Measurements from ENCODE around the gene ACTR6.
"Not testable (repeated sequence)": the region's sequence is repeated elsewhere in the genome, so short reads cannot be mapped to it uniquely, and the experiment has no call there.

ACTR6 gene

DNA sequence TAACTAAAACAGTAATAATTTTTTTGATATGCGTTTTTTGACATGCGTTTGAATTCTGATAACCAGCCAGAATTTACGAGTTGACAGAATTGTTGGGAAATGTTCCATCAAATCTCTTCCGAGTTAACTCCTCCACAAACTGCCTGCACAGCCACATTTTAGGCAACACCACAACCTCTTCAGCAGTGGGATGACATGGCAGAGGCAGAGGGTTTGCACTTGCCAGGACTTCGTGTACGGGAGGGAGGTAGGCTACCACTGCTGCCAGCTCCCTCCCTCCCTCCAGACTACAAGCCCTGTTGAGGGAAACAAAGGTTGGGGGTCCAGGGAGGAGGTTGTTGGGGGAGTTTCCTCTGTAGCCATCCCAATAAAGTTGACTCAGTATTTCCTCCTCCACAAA lies 14.5 kb upstream of the ACTR6 start:
- Histone ChIP-seq H2AFZ (ENCODE audit: low read length) (no peak overlapping the region), H3K4me2 (ENCODE audit: low read length) (no peak overlapping the region)

DNA sequence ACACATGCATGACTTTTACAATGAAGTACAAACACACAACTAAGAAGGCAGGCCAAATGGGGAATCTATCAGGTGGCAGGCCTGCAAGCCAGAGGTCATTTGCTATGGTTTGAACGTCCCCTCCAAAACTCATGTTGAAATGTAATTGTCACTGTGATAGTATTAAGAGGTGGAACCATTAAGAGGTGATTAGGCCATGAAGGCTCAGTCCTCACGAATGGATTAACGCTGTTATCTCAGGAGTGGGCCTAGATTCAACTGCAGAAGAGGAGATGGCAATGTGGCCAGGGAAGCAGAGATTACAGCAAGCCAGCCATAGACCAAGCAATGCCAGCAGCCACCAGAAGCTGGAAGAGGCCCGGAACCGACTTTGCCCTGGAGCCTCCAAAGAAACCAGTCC lies 13.5 kb upstream of the ACTR6 start:
- TF ChIP-seq EZH2 (IDR thresholded peaks at IDR 0.05; ENCODE audit: borderline replicate concordance, low read length) = no peak
- TF ChIP-seq, protein P1, sequence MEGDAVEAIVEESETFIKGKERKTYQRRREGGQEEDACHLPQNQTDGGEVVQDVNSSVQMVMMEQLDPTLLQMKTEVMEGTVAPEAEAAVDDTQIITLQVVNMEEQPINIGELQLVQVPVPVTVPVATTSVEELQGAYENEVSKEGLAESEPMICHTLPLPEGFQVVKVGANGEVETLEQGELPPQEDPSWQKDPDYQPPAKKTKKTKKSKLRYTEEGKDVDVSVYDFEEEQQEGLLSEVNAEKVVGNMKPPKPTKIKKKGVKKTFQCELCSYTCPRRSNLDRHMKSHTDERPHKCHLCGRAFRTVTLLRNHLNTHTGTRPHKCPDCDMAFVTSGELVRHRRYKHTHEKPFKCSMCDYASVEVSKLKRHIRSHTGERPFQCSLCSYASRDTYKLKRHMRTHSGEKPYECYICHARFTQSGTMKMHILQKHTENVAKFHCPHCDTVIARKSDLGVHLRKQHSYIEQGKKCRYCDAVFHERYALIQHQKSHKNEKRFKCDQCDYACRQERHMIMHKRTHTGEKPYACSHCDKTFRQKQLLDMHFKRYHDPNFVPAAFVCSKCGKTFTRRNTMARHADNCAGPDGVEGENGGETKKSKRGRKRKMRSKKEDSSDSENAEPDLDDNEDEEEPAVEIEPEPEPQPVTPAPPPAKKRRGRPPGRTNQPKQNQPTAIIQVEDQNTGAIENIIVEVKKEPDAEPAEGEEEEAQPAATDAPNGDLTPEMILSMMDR (IDR thresholded peaks at IDR 0.05; ENCODE audit: low read length) = no peak
- Histone ChIP-seq H3F3A (ENCODE audit: insufficient read depth, low read length) (no peaks in the 10 kb centered on the region), H3K79me2 (ENCODE audit: insufficient read depth, low read length) (no peaks in the 10 kb centered on the region), H4K20me1 (ENCODE audit: insufficient read depth, low read length) (no peaks in the 10 kb centered on the region), H3K36me3 (ENCODE audit: insufficient read depth, low read length) (peaks cover 25% of the 10 kb centered on the region), H3K27me3 (ENCODE audit: insufficient read depth, low read length) (no peaks in the 10 kb centered on the region), H3K4me1 (ENCODE audit: insufficient read depth, low read length, severe bottlenecking) (peaks cover 13% of the 10 kb centered on the region), H3K9me3 (ENCODE audit: low read length) (no peaks in the 10 kb centered on the region), H2AFZ (ENCODE audit: low read length) (no peak overlapping the region), H3K4me3 (ENCODE audit: low read depth, low read length, poor library complexity, severe bottlenecking) (no peak overlapping the region), H3K4me2 (ENCODE audit: low read length) (no peak overlapping the region), H3K27ac (ENCODE audit: low read depth, low read length, poor library complexity, severe bottlenecking) (no peak overlapping the region), H3K9me2 (ENCODE audit: low read depth, low read length) (no peaks in the 10 kb centered on the region), H3K9ac (ENCODE audit: low read length) (no peak overlapping the region)

More for the DNA sequence above, 14.5 kb upstream of the ACTR6 start:
- Histone ChIP-seq H3K27me3 (ENCODE audit: insufficient read depth, low read length) (no peaks in the 10 kb centered on the region), H3K9me3 (ENCODE audit: low read length) (no peaks in the 10 kb centered on the region), H3K9ac (ENCODE audit: low read length) (no peak overlapping the region), H3K9me2 (ENCODE audit: low read depth, low read length) (no peaks in the 10 kb centered on the region), H4K20me1 (ENCODE audit: insufficient read depth, low read length) (no peaks in the 10 kb centered on the region), H3K27ac (ENCODE audit: low read depth, low read length, poor library complexity, severe bottlenecking) (no peak overlapping the region), H3K36me3 (ENCODE audit: insufficient read depth, low read length) (peaks cover 16% of the 10 kb centered on the region), H3K4me1 (ENCODE audit: insufficient read depth, low read length, severe bottlenecking) (peaks cover 13% of the 10 kb centered on the region), H3K79me2 (ENCODE audit: insufficient read depth, low read length) (no peaks in the 10 kb centered on the region), H3K4me3 (ENCODE audit: low read depth, low read length, poor library complexity, severe bottlenecking) (no peak overlapping the region), H3F3A (ENCODE audit: insufficient read depth, low read length) (no peaks in the 10 kb centered on the region)
- no peak for TF ChIP-seq EZH2 (IDR thresholded peaks at IDR 0.05; ENCODE audit: borderline replicate concordance, low read length)
- TF ChIP-seq, protein P1 (IDR thresholded peaks at IDR 0.05; ENCODE audit: low read length) = no peak

DNA sequence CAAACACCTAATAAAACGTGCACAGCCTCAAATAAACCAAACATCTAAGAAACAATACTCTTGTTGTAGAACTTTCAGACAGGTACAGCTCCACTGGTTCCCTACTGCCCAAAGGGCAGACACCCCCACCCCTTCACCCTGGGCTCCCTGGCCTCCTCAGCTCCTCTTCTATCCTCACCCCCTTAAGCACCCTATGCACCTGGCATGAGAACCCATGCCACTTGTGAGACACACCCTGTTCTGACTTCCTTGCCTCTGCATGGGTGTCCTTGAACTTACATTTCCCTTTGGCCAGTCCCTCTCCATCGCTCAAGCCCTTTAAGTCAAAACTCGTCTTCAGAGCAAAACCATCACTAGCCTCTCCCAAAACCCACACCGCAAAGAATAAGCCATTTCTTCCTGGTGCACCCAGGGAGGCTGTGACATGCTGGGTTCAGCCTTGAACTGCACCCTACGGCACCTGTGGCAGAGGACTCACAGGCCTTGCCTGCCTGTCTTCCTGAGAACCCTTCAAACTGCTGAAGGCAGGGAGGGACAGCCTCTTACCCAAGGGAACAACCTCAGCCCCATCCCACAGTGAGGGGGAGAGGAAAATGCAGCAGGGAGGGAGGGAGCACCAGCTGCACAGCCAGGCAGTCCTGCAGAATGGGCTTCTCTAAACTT lies 12.6 kb upstream of the ACTR6 start:
- H3K9me3 ChIP-seq (ENCODE audit: low read length) = no peaks in the 10 kb centered on the region
- H3K79me2 ChIP-seq (ENCODE audit: insufficient read depth, low read length) = no peaks in the 10 kb centered on the region
- H3K9me2 ChIP-seq (ENCODE audit: low read depth, low read length) = no peaks in the 10 kb centered on the region
- peaks cover 13% of the 10 kb centered on the region for H3K4me1 ChIP-seq (ENCODE audit: insufficient read depth, low read length, severe bottlenecking)
- H3F3A ChIP-seq (ENCODE audit: insufficient read depth, low read length) = no peaks in the 10 kb centered on the region
- no peaks in the 10 kb centered on the region for H3K27me3 ChIP-seq (ENCODE audit: insufficient read depth, low read length)
- no peaks in the 10 kb centered on the region for H4K20me1 ChIP-seq (ENCODE audit: insufficient read depth, low read length)
- H3K4me3 ChIP-seq (ENCODE audit: low read depth, low read length, poor library complexity, severe bottlenecking) = no peak overlapping the region
- no peak overlapping the region for H3K9ac ChIP-seq (ENCODE audit: low read length)
- no peak overlapping the region for H2AFZ ChIP-seq (ENCODE audit: low read length)
- no peak for TF ChIP-seq EZH2 (IDR thresholded peaks at IDR 0.05; ENCODE audit: borderline replicate concordance, low read length)
- TF ChIP-seq, protein P1 (IDR thresholded peaks at IDR 0.05; ENCODE audit: low read length) = no peak
- H3K27ac ChIP-seq (ENCODE audit: low read depth, low read length, poor library complexity, severe bottlenecking) = no peak overlapping the region
- H3K4me2 ChIP-seq (ENCODE audit: low read length) = no peak overlapping the region
- H3K36me3 ChIP-seq (ENCODE audit: insufficient read depth, low read length) = peaks cover 32% of the 10 kb centered on the region

DNA sequence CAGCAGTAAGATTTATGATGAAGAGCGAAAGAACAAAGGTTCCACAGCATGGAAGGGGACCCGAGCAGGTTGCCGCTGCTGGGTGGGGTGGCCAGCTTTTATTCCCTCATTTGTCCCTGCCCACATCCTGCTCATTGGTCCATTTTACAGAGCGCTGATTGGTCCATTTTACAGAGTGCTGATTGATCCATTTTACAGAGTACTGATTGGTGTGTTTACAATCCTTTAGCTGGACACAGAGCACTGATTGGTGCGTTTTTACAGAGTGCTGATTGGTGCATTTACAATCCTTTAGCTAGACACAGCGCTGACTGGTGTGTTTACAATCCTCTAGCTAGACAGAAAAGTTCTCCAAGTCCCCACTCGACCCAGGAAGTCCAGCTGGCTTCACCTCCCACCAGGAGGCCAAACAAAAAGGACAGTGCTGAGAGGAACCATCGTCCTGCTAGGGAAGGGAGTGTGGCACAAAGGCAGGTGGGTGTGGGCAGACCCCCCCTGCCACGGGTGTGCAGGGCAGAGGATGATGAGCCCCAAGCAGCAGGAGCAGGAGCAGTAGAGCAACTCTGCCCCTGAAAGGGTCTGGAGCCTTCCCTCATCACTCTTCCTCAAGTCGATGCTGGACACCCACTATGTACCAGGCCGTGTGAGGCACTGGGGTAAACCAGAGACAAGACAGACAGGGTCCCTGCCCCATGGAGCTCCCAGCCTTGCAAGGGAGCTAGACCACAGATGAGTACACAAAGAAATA lies 11.6 kb upstream of the ACTR6 start:
- Histone ChIP-seq H3K4me1 (ENCODE audit: insufficient read depth, low read length, severe bottlenecking) (peaks cover 11% of the 10 kb centered on the region), H3K36me3 (ENCODE audit: insufficient read depth, low read length) (peaks cover 33% of the 10 kb centered on the region)
- not testable (repeated sequence) for H2AFZ ChIP-seq (ENCODE audit: low read length); H3K79me2 ChIP-seq (ENCODE audit: insufficient read depth, low read length); H3K27me3 ChIP-seq (ENCODE audit: insufficient read depth, low read length); H3K9me3 ChIP-seq (ENCODE audit: low read length); H4K20me1 ChIP-seq (ENCODE audit: insufficient read depth, low read length); H3K27ac ChIP-seq (ENCODE audit: low read depth, low read length, poor library complexity, severe bottlenecking); H3K4me2 ChIP-seq (ENCODE audit: low read length); H3F3A ChIP-seq (ENCODE audit: insufficient read depth, low read length); H3K9ac ChIP-seq (ENCODE audit: low read length); H3K9me2 ChIP-seq (ENCODE audit: low read depth, low read length); H3K4me3 ChIP-seq (ENCODE audit: low read depth, low read length, poor library complexity, severe bottlenecking)
